Measurements from ENCODE around the gene ABL1.

ABL1 gene

GRCh38 chr9:130869250-130869649 lies 34.2 kb downstream of the ABL1 start:
- TF ChIP-seq FOXP2 (optimal IDR thresholded peaks at IDR 0.05; ENCODE audit: borderline replicate concordance, extremely low read depth, extremely low read length, insufficient read depth): no peak
- TF ChIP-seq SIN3A (IDR thresholded peaks at IDR 0.05; ENCODE audit: borderline replicate concordance, insufficient read depth, low read length): no peak
- TF ChIP-seq TAF1 (IDR thresholded peaks at IDR 0.05; ENCODE audit: borderline replicate concordance, insufficient read depth, low read length): no peak
- no peak for TF ChIP-seq REST (IDR thresholded peaks at IDR 0.05; ENCODE audit: insufficient read depth in 1 of 2, low read depth in 2 of 2, low read length in 2 of 2)
- no peak for TF ChIP-seq POLR2AphosphoS5 (IDR thresholded peaks at IDR 0.05; ENCODE audit: low read depth, low read length)

- TF ChIP-seq SIN3A (IDR thresholded peaks at IDR 0.05; ENCODE audit: borderline replicate concordance, insufficient read depth, low read length) (no peak), TAF1 (IDR thresholded peaks at IDR 0.05; ENCODE audit: borderline replicate concordance, insufficient read depth, low read length) (no peak)
Observed at GRCh38 chr9:130870491-130871381, 35.7 kb downstream of the ABL1 start.

- no peak for TF ChIP-seq POLR2AphosphoS5 (IDR thresholded peaks at IDR 0.05; ENCODE audit: low read depth, low read length)
Observed at GRCh38 chr9:130871395-130872062, 36.5 kb downstream of the ABL1 start.

- TF ChIP-seq SIN3A (IDR thresholded peaks at IDR 0.05; ENCODE audit: borderline replicate concordance, insufficient read depth, low read length): no peak
- TF ChIP-seq FOXP2 (optimal IDR thresholded peaks at IDR 0.05; ENCODE audit: borderline replicate concordance, extremely low read depth, extremely low read length, insufficient read depth): no peak
- TF ChIP-seq POLR2AphosphoS5 (IDR thresholded peaks at IDR 0.05; ENCODE audit: low read depth, low read length): no peak
- TF ChIP-seq REST (IDR thresholded peaks at IDR 0.05; ENCODE audit: insufficient read depth in 1 of 2, low read depth in 2 of 2, low read length in 2 of 2): no peak
- no peak for TF ChIP-seq TAF1 (IDR thresholded peaks at IDR 0.05; ENCODE audit: borderline replicate concordance, insufficient read depth, low read length)
Observed at GRCh38 chr9:130872093-130872492, 37.0 kb downstream of the ABL1 start.

- TF ChIP-seq SIN3A (IDR thresholded peaks at IDR 0.05; ENCODE audit: borderline replicate concordance, insufficient read depth, low read length) (no peak), REST (IDR thresholded peaks at IDR 0.05; ENCODE audit: insufficient read depth in 1 of 2, low read depth in 2 of 2, low read length in 2 of 2) (no peak), TAF1 (IDR thresholded peaks at IDR 0.05; ENCODE audit: borderline replicate concordance, insufficient read depth, low read length) (no peak), POLR2AphosphoS5 (IDR thresholded peaks at IDR 0.05; ENCODE audit: low read depth, low read length) (no peak), FOXP2 (optimal IDR thresholded peaks at IDR 0.05; ENCODE audit: borderline replicate concordance, extremely low read depth, extremely low read length, insufficient read depth) (no peak)
Observed at GRCh38 chr9:130872508-130872907, 37.5 kb downstream of the ABL1 start.

GRCh38 chr9:130872912-130873503 lies 38.0 kb downstream of the ABL1 start:
- TF ChIP-seq REST (IDR thresholded peaks at IDR 0.05; ENCODE audit: insufficient read depth in 1 of 2, low read depth in 2 of 2, low read length in 2 of 2): no peak
- no peak for TF ChIP-seq TAF1 (IDR thresholded peaks at IDR 0.05; ENCODE audit: borderline replicate concordance, insufficient read depth, low read length)

Measured in PFSK-1 (cell line).